ENCODE measurements around the gene COL6A3.

The COL6A3 gene

DNA sequence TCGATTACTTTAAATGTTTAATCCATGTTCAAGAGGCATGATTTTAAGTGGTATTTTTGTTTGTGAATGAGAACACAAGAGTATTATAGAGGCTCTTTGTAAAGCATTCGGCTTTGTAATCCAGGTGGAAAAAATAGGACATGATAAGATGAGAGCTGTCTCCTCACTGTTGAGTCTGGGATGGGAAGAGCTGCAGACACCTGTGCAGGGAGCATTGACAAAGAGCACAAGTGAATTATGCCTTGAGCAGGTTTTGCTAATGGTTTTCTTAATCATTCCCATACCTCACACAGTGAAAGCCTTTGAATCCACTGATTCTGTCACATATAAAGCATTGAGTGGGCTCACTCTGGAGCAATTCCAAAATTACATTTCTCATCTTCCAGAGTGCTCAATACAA is 9.6 kb downstream of the COL6A3 start:
- H3K27ac ChIP-seq (ENCODE audit: low read depth, low read length), result peak overlapping the region; percentile 90
- H3K27me3 ChIP-seq (ENCODE audit: insufficient read depth, low read length), result no peaks in the 10 kb centered on the region
- no peak overlapping the region for H2AFZ ChIP-seq (ENCODE audit: low read length, unreplicated experiment)
- H3K36me3 ChIP-seq (ENCODE audit: insufficient read depth, low read length), result peaks cover 51% of the 10 kb centered on the region
- peaks cover 99% of the 10 kb centered on the region for H3K79me2 ChIP-seq (ENCODE audit: control insufficient read depth, insufficient read depth, low read length, unreplicated experiment)
- H3K4me1 ChIP-seq (ENCODE audit: control insufficient read depth, insufficient read depth, low read length, unreplicated experiment), result peaks cover 94% of the 10 kb centered on the region
- peak overlapping the region; percentile 59 for H3K4me3 ChIP-seq (ENCODE audit: low read depth, low read length)

DNA sequence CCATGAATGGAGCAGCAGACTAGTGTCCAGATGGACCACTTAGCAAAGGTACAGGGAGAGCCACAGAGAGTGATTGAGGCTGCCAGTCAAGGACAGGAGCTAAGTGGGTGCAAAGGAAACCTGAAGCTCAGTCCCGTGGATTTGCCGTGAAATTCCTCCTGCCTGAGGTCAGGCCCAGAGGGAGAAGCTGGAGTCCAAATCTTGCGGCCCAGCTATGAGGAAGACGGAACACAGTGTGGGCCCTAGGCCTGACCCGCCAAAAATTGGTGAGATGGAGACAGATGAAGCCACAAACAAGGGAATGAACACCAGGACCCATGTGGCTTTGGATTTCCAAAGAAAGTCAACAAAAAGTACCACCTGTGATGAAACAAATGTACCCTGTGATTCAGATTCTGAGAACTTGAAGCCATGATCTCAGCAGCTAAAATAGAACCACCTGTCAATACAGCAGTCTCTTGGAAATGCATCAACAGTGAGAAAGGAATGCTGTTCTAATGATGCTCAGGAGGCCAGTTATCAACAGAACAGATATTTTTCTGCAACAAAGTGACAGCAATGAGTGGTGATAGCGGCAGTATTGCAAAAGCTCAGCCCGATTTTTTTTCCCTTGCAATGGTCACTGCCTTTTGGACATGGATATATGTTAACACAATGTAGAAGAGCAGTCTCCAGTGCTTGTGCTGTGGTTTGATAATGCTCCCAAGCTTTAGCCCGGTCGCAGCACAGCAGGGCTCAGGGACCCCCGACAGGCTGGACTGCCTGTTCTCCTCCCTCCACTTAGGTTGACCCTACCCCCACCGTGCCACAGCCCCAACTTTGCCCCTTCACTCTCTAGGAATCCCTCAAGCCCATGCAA is 10.7 kb downstream of the COL6A3 start:
- Histone ChIP-seq H3K27me3 (ENCODE audit: insufficient read depth, low read length) (no peaks in the 10 kb centered on the region), H3K27ac (ENCODE audit: low read depth, low read length) (peak overlapping the region; percentile 90), H3K79me2 (ENCODE audit: control insufficient read depth, insufficient read depth, low read length, unreplicated experiment) (peaks cover 100% of the 10 kb centered on the region), H2AFZ (ENCODE audit: low read length, unreplicated experiment) (no peak overlapping the region), H3K36me3 (ENCODE audit: insufficient read depth, low read length) (peaks cover 60% of the 10 kb centered on the region), H3K4me1 (ENCODE audit: control insufficient read depth, insufficient read depth, low read length, unreplicated experiment) (peaks cover 97% of the 10 kb centered on the region), H3K4me3 (ENCODE audit: low read depth, low read length) (peak overlapping the region; percentile 31)

DNA sequence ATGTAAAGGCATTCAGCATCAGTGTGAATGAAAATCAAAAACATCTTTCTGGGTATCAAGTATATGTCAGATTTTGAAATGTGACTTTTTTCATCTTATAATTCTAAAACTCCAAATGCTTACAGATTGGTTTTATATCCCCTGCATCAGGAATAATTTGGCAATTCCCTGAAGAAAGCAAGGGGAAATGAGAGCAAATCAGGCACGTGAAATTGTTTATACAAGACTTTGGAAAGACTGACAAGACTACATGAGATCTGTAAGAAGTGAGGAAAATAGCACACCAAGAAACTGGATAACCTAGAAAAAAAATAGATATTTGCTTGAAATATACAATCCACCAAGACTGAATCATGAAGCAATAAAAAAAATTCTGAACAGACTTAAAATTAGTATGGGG is 13.8 kb downstream of the COL6A3 start:
- Histone ChIP-seq H3K4me3 (ENCODE audit: low read depth, low read length) (peak overlapping the region; percentile 28; the same call in 1 of the 2 replicates), H2AFZ (ENCODE audit: low read length, unreplicated experiment) (no peak overlapping the region), H3K36me3 (ENCODE audit: insufficient read depth, low read length) (peaks cover 53% of the 10 kb centered on the region), H3K27ac (ENCODE audit: low read depth, low read length) (peak overlapping the region; percentile 90), H3K4me1 (ENCODE audit: control insufficient read depth, insufficient read depth, low read length, unreplicated experiment) (peaks cover 73% of the 10 kb centered on the region), H3K27me3 (ENCODE audit: insufficient read depth, low read length) (no peaks in the 10 kb centered on the region), H3K79me2 (ENCODE audit: control insufficient read depth, insufficient read depth, low read length, unreplicated experiment) (peaks cover 99% of the 10 kb centered on the region)

DNA sequence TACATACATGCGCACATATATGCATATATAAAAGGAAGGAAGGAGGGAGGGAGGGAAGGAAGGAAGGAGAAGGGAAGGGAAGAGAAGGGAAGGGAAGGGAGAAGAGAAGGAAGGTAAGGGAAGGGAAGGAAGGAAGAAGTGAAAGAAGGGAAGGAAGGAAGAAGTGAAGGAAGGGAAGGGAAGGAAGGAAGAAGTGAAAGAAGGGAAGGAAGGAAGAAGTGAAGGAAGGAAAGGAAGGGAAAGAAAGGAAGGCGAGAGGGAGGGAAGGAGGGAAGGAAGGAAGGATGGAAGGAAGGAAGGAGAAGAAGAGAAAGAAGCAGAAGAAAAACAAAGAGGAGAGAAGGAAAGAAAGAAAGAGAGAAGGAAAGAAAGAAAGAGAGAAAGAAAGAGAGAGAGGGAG is 16.9 kb downstream of the COL6A3 start:
- Histone ChIP-seq H2AFZ (ENCODE audit: low read length, unreplicated experiment) (no peak overlapping the region), H3K4me1 (ENCODE audit: control insufficient read depth, insufficient read depth, low read length, unreplicated experiment) (peaks cover 59% of the 10 kb centered on the region), H3K27ac (ENCODE audit: low read depth, low read length) (0 out of 2 replicates have a peak overlapping the region, but pooled peaks have one; percentile 7), H3K36me3 (ENCODE audit: insufficient read depth, low read length) (peaks cover 62% of the 10 kb centered on the region), H3K79me2 (ENCODE audit: control insufficient read depth, insufficient read depth, low read length, unreplicated experiment) (peaks cover 99% of the 10 kb centered on the region), H3K27me3 (ENCODE audit: insufficient read depth, low read length) (no peaks in the 10 kb centered on the region), H3K4me3 (ENCODE audit: low read depth, low read length) (no peak overlapping the region)

DNA sequence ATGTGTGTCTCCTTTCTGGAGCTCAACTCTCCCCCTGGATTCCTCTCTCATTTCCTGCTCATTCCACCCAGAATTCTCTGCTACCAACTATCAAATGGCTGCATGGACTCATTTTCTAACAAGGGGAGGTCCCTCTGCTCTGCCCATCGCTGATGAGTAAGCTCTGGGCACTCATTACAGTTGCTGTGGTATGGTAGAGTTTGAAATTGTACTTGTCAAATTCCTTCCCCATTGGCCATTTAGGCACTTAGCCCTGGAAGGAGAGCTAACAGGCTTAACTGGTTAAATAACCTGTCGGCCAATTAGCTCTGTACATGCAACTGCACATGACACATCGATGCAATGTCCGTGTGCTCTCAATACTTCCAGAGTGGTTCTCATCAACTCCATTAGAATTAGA is 20.4 kb downstream of the COL6A3 start:
- H3K4me1 ChIP-seq (ENCODE audit: control insufficient read depth, insufficient read depth, low read length, unreplicated experiment), result peaks cover 57% of the 10 kb centered on the region
- peaks cover 77% of the 10 kb centered on the region for H3K36me3 ChIP-seq (ENCODE audit: insufficient read depth, low read length)
- no peaks in the 10 kb centered on the region for H3K27me3 ChIP-seq (ENCODE audit: insufficient read depth, low read length)
- H3K27ac ChIP-seq (ENCODE audit: low read depth, low read length), result peak overlapping the region; percentile 36
- H3K4me3 ChIP-seq (ENCODE audit: low read depth, low read length), result no peak overlapping the region
- no peak overlapping the region for H2AFZ ChIP-seq (ENCODE audit: low read length, unreplicated experiment)
- H3K79me2 ChIP-seq (ENCODE audit: control insufficient read depth, insufficient read depth, low read length, unreplicated experiment), result peaks cover 98% of the 10 kb centered on the region

DNA sequence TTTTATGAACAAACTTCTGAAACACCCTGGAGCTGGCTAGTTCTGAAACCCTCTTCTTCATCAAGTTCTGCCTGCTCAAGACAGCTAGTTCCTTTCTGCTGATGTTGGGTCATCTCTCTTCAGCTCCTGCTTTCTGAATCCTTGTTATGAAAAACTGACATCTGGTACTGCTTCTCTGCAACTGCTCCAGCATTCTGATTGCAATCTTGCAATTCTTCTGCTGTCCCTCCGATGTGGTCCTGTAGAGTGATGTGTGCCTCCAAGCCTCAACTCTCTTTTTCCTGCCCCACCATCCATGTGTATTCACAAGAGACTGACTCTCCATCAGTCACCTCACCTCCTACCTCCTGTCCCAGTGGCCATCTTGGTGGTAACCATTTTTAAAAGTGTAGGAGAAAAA is 21.8 kb downstream of the COL6A3 start:
- H3K36me3 ChIP-seq (ENCODE audit: insufficient read depth, low read length), result peaks cover 90% of the 10 kb centered on the region
- peak overlapping the region; percentile 95 for H3K27ac ChIP-seq (ENCODE audit: low read depth, low read length)

DNA sequence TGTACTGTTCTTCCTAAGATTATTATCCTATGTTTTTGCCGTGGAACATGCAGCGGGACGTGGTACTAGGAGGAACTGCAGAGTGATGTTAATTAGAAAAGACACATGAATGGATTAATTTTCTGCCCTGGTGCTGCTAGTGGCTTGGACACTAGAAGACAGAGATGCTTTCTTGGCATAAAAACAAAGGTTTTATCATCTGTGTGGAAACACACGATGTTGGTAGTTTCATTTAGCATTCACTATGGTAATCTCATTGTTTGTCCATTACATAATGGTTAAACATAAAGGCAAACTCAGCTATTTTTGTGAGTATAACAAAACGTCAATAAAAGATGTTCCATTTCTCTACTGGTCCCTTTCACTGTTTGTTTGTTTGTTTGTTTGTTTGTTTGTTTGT is 22.8 kb downstream of the COL6A3 start:
- Histone ChIP-seq H3K27ac (ENCODE audit: low read depth, low read length) (peak overlapping the region; percentile 95), H3K4me1 (ENCODE audit: control insufficient read depth, insufficient read depth, low read length, unreplicated experiment) (peaks cover 64% of the 10 kb centered on the region), H3K4me3 (ENCODE audit: low read depth, low read length) (no peak overlapping the region), H3K36me3 (ENCODE audit: insufficient read depth, low read length) (peaks cover 94% of the 10 kb centered on the region), H3K27me3 (ENCODE audit: insufficient read depth, low read length) (no peaks in the 10 kb centered on the region), H3K79me2 (ENCODE audit: control insufficient read depth, insufficient read depth, low read length, unreplicated experiment) (peaks cover 99% of the 10 kb centered on the region), H2AFZ (ENCODE audit: low read length, unreplicated experiment) (no peak overlapping the region)

More for the DNA sequence above, 21.8 kb downstream of the COL6A3 start:
- no peak overlapping the region for H2AFZ ChIP-seq (ENCODE audit: low read length, unreplicated experiment)
- peaks cover 54% of the 10 kb centered on the region for H3K4me1 ChIP-seq (ENCODE audit: control insufficient read depth, insufficient read depth, low read length, unreplicated experiment)
- no peaks in the 10 kb centered on the region for H3K27me3 ChIP-seq (ENCODE audit: insufficient read depth, low read length)
- peaks cover 98% of the 10 kb centered on the region for H3K79me2 ChIP-seq (ENCODE audit: control insufficient read depth, insufficient read depth, low read length, unreplicated experiment)
- no peak overlapping the region for H3K4me3 ChIP-seq (ENCODE audit: low read depth, low read length)

DNA sequence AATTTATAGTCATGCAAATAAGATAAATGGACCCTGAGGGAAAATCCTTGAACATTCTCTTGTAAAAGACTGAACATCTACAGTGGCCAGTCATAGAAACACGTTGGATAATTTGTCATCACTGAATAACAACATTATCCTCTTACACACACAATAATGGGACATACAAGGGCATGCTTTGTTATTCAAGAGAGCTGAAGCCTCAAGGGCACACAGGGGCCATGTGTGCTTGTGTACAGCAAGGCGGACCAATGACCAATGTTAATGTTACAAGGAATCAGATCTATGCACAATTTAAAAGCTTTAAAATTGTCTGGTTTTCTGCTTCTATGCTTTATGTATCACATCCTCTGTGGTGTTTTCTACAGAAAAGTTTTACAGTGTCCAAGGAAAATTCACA is 23.7 kb downstream of the COL6A3 start:
- H3K27me3 ChIP-seq (ENCODE audit: insufficient read depth, low read length), result no peaks in the 10 kb centered on the region
- peaks cover 73% of the 10 kb centered on the region for H3K4me1 ChIP-seq (ENCODE audit: control insufficient read depth, insufficient read depth, low read length, unreplicated experiment)
- H3K4me3 ChIP-seq (ENCODE audit: low read depth, low read length), result no peak overlapping the region
- H3K27ac ChIP-seq (ENCODE audit: low read depth, low read length), result peak overlapping the region; percentile 95
- peaks cover 94% of the 10 kb centered on the region for H3K36me3 ChIP-seq (ENCODE audit: insufficient read depth, low read length)
- H3K79me2 ChIP-seq (ENCODE audit: control insufficient read depth, insufficient read depth, low read length, unreplicated experiment), result peaks cover 99% of the 10 kb centered on the region
- no peak overlapping the region for H2AFZ ChIP-seq (ENCODE audit: low read length, unreplicated experiment)

DNA sequence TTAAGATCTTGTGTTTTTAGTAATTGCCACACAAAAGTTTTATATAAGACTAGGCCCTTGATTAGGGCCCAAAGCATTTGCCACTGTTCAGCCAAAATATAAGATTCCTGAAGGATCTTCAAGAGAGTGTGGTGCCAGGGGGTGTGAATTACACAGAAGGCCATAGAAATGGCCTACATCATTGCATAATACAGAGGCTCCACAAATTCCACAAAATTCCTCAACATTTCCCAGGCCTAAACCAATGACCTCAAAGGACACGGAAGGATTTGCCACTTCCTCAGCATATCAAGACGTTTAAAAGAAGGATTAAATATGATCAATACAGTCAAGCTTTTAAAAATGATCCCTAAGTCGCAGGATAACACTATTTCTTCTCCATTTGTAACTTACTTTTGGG is 24.1 kb downstream of the COL6A3 start:
- H3K36me3 ChIP-seq (ENCODE audit: insufficient read depth, low read length), result peaks cover 94% of the 10 kb centered on the region
- H3K4me3 ChIP-seq (ENCODE audit: low read depth, low read length), result no peak overlapping the region
- H3K27ac ChIP-seq (ENCODE audit: low read depth, low read length), result peak overlapping the region; percentile 95
- H3K4me1 ChIP-seq (ENCODE audit: control insufficient read depth, insufficient read depth, low read length, unreplicated experiment), result peaks cover 77% of the 10 kb centered on the region
- no peak overlapping the region for H2AFZ ChIP-seq (ENCODE audit: low read length, unreplicated experiment)
- no peaks in the 10 kb centered on the region for H3K27me3 ChIP-seq (ENCODE audit: insufficient read depth, low read length)
- H3K79me2 ChIP-seq (ENCODE audit: control insufficient read depth, insufficient read depth, low read length, unreplicated experiment), result peaks cover 99% of the 10 kb centered on the region

DNA sequence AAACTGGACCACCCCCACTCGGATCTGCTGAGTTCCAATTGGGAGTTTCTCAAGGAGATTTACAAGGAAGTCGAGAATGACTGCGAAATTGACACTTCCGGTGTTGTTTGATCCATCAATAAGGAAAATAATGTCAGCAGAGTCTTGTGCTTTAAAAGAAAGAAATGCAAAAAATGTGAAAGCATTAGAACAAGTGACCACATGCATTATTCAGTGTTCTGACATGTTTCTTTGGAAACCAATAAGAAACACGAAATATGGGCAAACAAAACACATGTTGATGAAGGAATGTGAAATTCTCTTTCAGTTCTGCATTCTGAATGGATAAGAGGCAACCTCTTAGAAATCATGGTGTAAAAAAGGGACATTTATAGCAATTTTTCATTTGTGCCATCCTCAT is 25.9 kb downstream of the COL6A3 start:
- H3K79me2 ChIP-seq (ENCODE audit: control insufficient read depth, insufficient read depth, low read length, unreplicated experiment), result peaks cover 98% of the 10 kb centered on the region
- peaks cover 85% of the 10 kb centered on the region for H3K36me3 ChIP-seq (ENCODE audit: insufficient read depth, low read length)
- H3K4me1 ChIP-seq (ENCODE audit: control insufficient read depth, insufficient read depth, low read length, unreplicated experiment), result peaks cover 83% of the 10 kb centered on the region
- peak overlapping the region; percentile 95 for H3K27ac ChIP-seq (ENCODE audit: low read depth, low read length)
- H2AFZ ChIP-seq (ENCODE audit: low read length, unreplicated experiment), result no peak overlapping the region
- H3K27me3 ChIP-seq (ENCODE audit: insufficient read depth, low read length), result no peaks in the 10 kb centered on the region
- H3K4me3 ChIP-seq (ENCODE audit: low read depth, low read length), result no peak overlapping the region

DNA sequence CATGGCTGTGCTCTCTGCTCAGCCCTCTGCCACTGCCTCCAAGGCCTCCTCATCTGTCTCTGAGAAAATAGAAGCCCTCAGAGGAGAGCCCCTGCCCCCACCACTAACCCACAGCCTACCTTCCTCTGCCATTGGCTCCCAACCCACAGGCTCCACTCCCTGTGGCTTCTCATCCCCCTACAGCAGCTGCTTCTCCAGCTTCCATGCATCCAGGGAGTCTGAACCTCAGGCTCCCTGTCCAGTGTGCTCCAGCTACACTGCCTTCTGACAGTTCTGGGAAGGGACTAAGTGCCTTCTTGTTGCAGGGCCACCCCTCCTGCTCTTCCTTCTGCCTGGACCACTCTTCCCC is 29.3 kb downstream of the COL6A3 start:
- peaks cover 97% of the 10 kb centered on the region for H3K79me2 ChIP-seq (ENCODE audit: control insufficient read depth, insufficient read depth, low read length, unreplicated experiment)
- no peak overlapping the region for H3K4me3 ChIP-seq (ENCODE audit: low read depth, low read length)
- no peaks in the 10 kb centered on the region for H3K27me3 ChIP-seq (ENCODE audit: insufficient read depth, low read length)
- peaks cover 81% of the 10 kb centered on the region for H3K36me3 ChIP-seq (ENCODE audit: insufficient read depth, low read length)
- H3K27ac ChIP-seq (ENCODE audit: low read depth, low read length), result peak overlapping the region; percentile 95
- peaks cover 62% of the 10 kb centered on the region for H3K4me1 ChIP-seq (ENCODE audit: control insufficient read depth, insufficient read depth, low read length, unreplicated experiment)
- H2AFZ ChIP-seq (ENCODE audit: low read length, unreplicated experiment), result no peak overlapping the region
